H9 (cell line): ENCODE measurements around the gene RFPL1. TPM values are rescaled to one million over a fixed set of nuclear protein-coding genes. Genes with fewer than 3 reads are reported as not detected.

ENCODE experiments used
- DNase-seq: peaks from one replicate; pipeline ENCODE4 v3.0.0-alpha.2; 2017
- H2AFZ ChIP-seq: one replicate; pipeline ENCODE4 v1.6.1; 2013; ENCODE audit warnings: mild to moderate bottlenecking, low read length, control low read depth, moderate library complexity
- H2AK5ac ChIP-seq: 2 replicates; pipeline ENCODE4 v1.6.1; 2013; ENCODE audit warnings: low read length, control low read depth, mixed read lengths; ENCODE audit not compliant: insufficient read length
- H2BK120ac ChIP-seq: one replicate; pipeline ENCODE4 v1.6.1; 2013; ENCODE audit warnings: low read depth, mild to moderate bottlenecking, low read length, control low read depth, inconsistent platforms; ENCODE audit not compliant: poor library complexity, severe bottlenecking
- H2BK12ac ChIP-seq: 2 replicates; pipeline ENCODE4 v1.6.1; 2013; ENCODE audit warnings: low read length, control low read depth, mixed read lengths, low read depth; ENCODE audit not compliant: insufficient read length
- H2BK15ac ChIP-seq: 2 replicates; pipeline ENCODE4 v1.6.1; 2013; ENCODE audit warnings: low read depth, low read length, control low read depth
- H2BK20ac ChIP-seq: one replicate; pipeline ENCODE4 v1.6.1; 2013; ENCODE audit warnings: low read depth, mild to moderate bottlenecking, low read length, control low read depth, inconsistent platforms; ENCODE audit not compliant: poor library complexity, severe bottlenecking
- H2BK5ac ChIP-seq: 2 replicates; pipeline ENCODE4 v1.6.1; 2013; ENCODE audit warnings: low read length, control low read depth, mixed read lengths; ENCODE audit not compliant: insufficient read length
- H3K14ac ChIP-seq: 2 replicates; pipeline ENCODE4 v1.6.1; 2013; ENCODE audit warnings: low read length, control low read depth; ENCODE audit not compliant: insufficient read depth
- H3K18ac ChIP-seq: 2 replicates; pipeline ENCODE4 v1.6.1; 2013; ENCODE audit warnings: low read depth, mild to moderate bottlenecking, mixed read lengths, low read length, control low read depth; ENCODE audit not compliant: insufficient read length
- H3K23ac ChIP-seq: 2 replicates; pipeline ENCODE4 v1.6.1; 2013; ENCODE audit warnings: low read length, control low read depth, mixed read lengths, low read depth; ENCODE audit not compliant: insufficient read length
- H3K23me2 ChIP-seq: 2 replicates; pipeline ENCODE4 v1.6.1; 2013; ENCODE audit warnings: low read depth, mild to moderate bottlenecking, mixed read lengths, low read length, control low read depth; ENCODE audit not compliant: insufficient read length, poor library complexity, severe bottlenecking
- H3K27ac ChIP-seq: 2 replicates; pipeline ENCODE4 v1.5.1; 2013; ENCODE audit warnings: low read length, control low read depth, mixed read lengths, low read depth; ENCODE audit not compliant: insufficient read length
- H3K27me3 ChIP-seq: 2 replicates; pipeline ENCODE4 v1.6.1; 2013; ENCODE audit warnings: low read length, control low read depth, inconsistent platforms; ENCODE audit not compliant: insufficient read depth
- H3K4ac ChIP-seq: 2 replicates; pipeline ENCODE4 v1.6.1; 2013; ENCODE audit warnings: low read depth, mild to moderate bottlenecking, control low read depth, inconsistent platforms, low read length, moderate library complexity
- H3K4me1 ChIP-seq: 2 replicates; pipeline ENCODE4 v1.6.1; 2013; ENCODE audit warnings: low read length, control low read depth, inconsistent platforms; ENCODE audit not compliant: insufficient read depth
- H3K4me2 ChIP-seq: 2 replicates; pipeline ENCODE4 v1.6.1; 2013; ENCODE audit warnings: low read length, control low read depth, mixed read lengths; ENCODE audit not compliant: insufficient read length, insufficient read depth
- H3K56ac ChIP-seq: 2 replicates; pipeline ENCODE4 v1.6.1; 2013; ENCODE audit warnings: low read depth, mild to moderate bottlenecking, mixed read lengths, low read length, control low read depth; ENCODE audit not compliant: insufficient read length
- H3K79me1 ChIP-seq: 2 replicates; pipeline ENCODE4 v1.6.1; 2013; ENCODE audit warnings: low read depth, mild to moderate bottlenecking, moderate library complexity, low read length, control low read depth, inconsistent platforms; ENCODE audit not compliant: insufficient read depth, poor library complexity, severe bottlenecking
- H3K79me2 ChIP-seq: 2 replicates; pipeline ENCODE4 v1.6.1; 2013; ENCODE audit warnings: low read length, control low read depth, inconsistent platforms; ENCODE audit not compliant: insufficient read depth
- H3K9ac ChIP-seq: 2 replicates; pipeline ENCODE4 v1.6.1; 2013; ENCODE audit warnings: low read length, control low read depth, mixed read lengths; ENCODE audit not compliant: insufficient read length; ENCODE audit errors: extremely low read depth
- H3K9me3 ChIP-seq: one replicate; pipeline ENCODE4 v1.6.1; 2013; ENCODE audit warnings: low read depth, low read length, inconsistent platforms; ENCODE audit not compliant: control insufficient read depth
- H3T11ph ChIP-seq: one replicate; pipeline ENCODE4 v1.6.1; 2013; ENCODE audit warnings: mild to moderate bottlenecking, low read length, control low read depth, inconsistent platforms
- H4K20me1 ChIP-seq: one replicate; pipeline ENCODE4 v1.6.1; 2013; ENCODE audit not compliant: control insufficient read depth, insufficient read length, insufficient read depth
- H4K5ac ChIP-seq: 2 replicates; pipeline ENCODE4 v1.6.1; 2013; ENCODE audit warnings: low read depth, mild to moderate bottlenecking, mixed read lengths, low read length, control low read depth; ENCODE audit not compliant: insufficient read length
- H4K8ac ChIP-seq: replicated peaks from 2 replicates; pipeline ENCODE4 v1.6.1; 2013; ENCODE audit warnings: low read length, control low read depth, mixed read lengths, low read depth; ENCODE audit not compliant: insufficient read length
- H4K91ac ChIP-seq: 2 replicates; pipeline ENCODE4 v1.6.1; 2013; ENCODE audit warnings: low read depth, mild to moderate bottlenecking, moderate library complexity, mixed read lengths, low read length, control low read depth; ENCODE audit not compliant: insufficient read length
- H3K27ac Mint-ChIP-seq, 3 experiments: 2 replicates in 2 of 3; 3 replicates in 1 of 3; pipeline ENCODE4 v1.8.0; 2020 to 2021; ENCODE audit warnings: mixed read lengths in 3 of 3, mild to moderate bottlenecking in 1 of 3, moderate library complexity in 1 of 3
- H3K27me3 Mint-ChIP-seq: 2 replicates; pipeline ENCODE4 v1.8.0; 2021; ENCODE audit warnings: low read depth, mild to moderate bottlenecking, moderate library complexity, mixed read lengths
- H3K36me3 Mint-ChIP-seq, 3 experiments: 2 replicates in 2 of 3; 3 replicates in 1 of 3; pipeline ENCODE4 v1.8.0; 2020 to 2021; ENCODE audit warnings: low read depth in 3 of 3, mixed read lengths in 3 of 3; ENCODE audit not compliant: insufficient read depth in 1 of 3
- H3K4me1 Mint-ChIP-seq, 2 experiments: 2 replicates each; pipeline ENCODE4 v1.8.0; 2020; ENCODE audit warnings: mixed read lengths in 2 of 2
- H3K4me3 Mint-ChIP-seq, 2 experiments: 2 replicates in 1 of 2; 3 replicates in 1 of 2; pipeline ENCODE4 v1.8.0; 2020 to 2021; ENCODE audit warnings: mild to moderate bottlenecking in 2 of 2, mixed read lengths in 2 of 2, moderate library complexity in 1 of 2
- H3K9me3 Mint-ChIP-seq, 2 experiments: 2 replicates in 1 of 2; 3 replicates in 1 of 2; pipeline ENCODE4 v1.8.0; 2020; ENCODE audit warnings: mild to moderate bottlenecking in 2 of 2, mixed read lengths in 2 of 2, moderate library complexity in 1 of 2
- whole genome bisulfite sequencing: extraction: QIAGEN DNeasy Blood & Tissue Kit; methylation state at CpG from one replicate; pipeline ENCODE4 v1.1.7; 2013; ENCODE audit warnings: missing lambda C conversion rate, low lambda C conversion rate, mixed read lengths; ENCODE audit not compliant: insufficient read length; ENCODE audit errors: extremely low coverage; 5-methylcytosine and 5-hydroxymethylcytosine counted together
- total RNA-seq: library from RNA; stranded (reverse); gene quantifications from 2 replicates; pipeline ENCODE4 v1.2.1, GENCODE V29; 2021
- TF ChIP-seq, protein P1 (sequence below): fragments of 200-600 bp; sonication (generic); conservative IDR thresholded peaks from 3 replicates; pipeline ENCODE4 v1.8.0; 2021; ENCODE audit warnings: antibody characterized with exemption, mild to moderate bottlenecking

The RFPL1 gene
- total RNA-seq, 1 experiment from 2014 or later, result not detected

DNA sequence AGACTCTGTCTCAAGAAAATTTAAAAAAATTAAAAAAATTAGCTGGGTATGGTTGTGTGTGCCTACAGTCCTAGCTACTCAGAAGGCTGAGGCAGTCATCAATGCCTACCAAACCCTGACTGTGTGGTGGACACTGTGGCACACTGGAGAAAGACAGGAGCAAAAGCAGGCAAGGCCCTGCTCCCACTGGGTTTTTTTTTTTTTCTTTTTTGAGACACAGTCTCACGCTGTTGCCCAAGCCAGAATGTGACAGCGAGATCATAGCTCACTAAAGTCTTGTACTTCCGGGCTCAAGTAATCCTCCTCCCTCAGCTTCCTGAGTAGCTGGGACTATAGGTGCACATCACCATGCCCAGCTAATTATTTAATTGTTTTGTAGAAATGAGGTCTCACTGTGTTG, 46.3 kb downstream of the RFPL1 start:
- Histone ChIP-seq H3K56ac (no peak overlapping the region), H3K23me2 (peaks cover 10% of the 10 kb centered on the region), H3T11ph (no peak overlapping the region), H3K27ac (no peak overlapping the region), H3K14ac (no peak overlapping the region), H4K91ac (no peak overlapping the region), H4K8ac (no peak overlapping the region), H3K79me2 (no peaks in the 10 kb centered on the region), H2AFZ (no peak overlapping the region), H3K79me1 (no peaks in the 10 kb centered on the region), H3K4me2 (no peak overlapping the region), H3K27me3 (peaks cover 16% of the 10 kb centered on the region), H4K5ac (no peak overlapping the region), H2BK12ac (no peak overlapping the region), H3K9ac (no peak overlapping the region), H3K23ac (no peak overlapping the region), H2BK120ac (no peak overlapping the region), H3K4me1 (peaks cover 4% of the 10 kb centered on the region), H3K18ac (no peak overlapping the region), H4K20me1 (no peaks in the 10 kb centered on the region), H2BK20ac (no peak overlapping the region), H2BK5ac (no peak overlapping the region), H2AK5ac (no peak overlapping the region), H3K4ac (no peak overlapping the region), H2BK15ac (no peak overlapping the region), H3K9me3 (no peaks in the 10 kb centered on the region)
- no peak for DNase-seq
- H3K4me3 Mint-ChIP-seq, result no peak overlapping the region
- H3K27ac Mint-ChIP-seq, result no peak overlapping the region
- H3K4me1 Mint-ChIP-seq, result peaks cover 15% of the 10 kb centered on the region in 2 experiments
- no CpG with 5 or more reads among the region's 3 CpGs for WGBS
- peaks cover 6% of the 10 kb centered on the region in 2 experiments for H3K9me3 Mint-ChIP-seq
- H3K36me3 Mint-ChIP-seq, result peaks cover 15 to 28% (median 17%) of the 10 kb centered on the region in 3 experiments
- TF ChIP-seq, protein P1, sequence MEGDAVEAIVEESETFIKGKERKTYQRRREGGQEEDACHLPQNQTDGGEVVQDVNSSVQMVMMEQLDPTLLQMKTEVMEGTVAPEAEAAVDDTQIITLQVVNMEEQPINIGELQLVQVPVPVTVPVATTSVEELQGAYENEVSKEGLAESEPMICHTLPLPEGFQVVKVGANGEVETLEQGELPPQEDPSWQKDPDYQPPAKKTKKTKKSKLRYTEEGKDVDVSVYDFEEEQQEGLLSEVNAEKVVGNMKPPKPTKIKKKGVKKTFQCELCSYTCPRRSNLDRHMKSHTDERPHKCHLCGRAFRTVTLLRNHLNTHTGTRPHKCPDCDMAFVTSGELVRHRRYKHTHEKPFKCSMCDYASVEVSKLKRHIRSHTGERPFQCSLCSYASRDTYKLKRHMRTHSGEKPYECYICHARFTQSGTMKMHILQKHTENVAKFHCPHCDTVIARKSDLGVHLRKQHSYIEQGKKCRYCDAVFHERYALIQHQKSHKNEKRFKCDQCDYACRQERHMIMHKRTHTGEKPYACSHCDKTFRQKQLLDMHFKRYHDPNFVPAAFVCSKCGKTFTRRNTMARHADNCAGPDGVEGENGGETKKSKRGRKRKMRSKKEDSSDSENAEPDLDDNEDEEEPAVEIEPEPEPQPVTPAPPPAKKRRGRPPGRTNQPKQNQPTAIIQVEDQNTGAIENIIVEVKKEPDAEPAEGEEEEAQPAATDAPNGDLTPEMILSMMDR, result no peak
- H3K27me3 Mint-ChIP-seq, result peaks cover 43% of the 10 kb centered on the region
